Measurements from ENCODE around the gene LACTBL1. TPM values are rescaled to one million over a fixed set of nuclear protein-coding genes. Genes with fewer than 3 reads are reported as not detected.

The LACTBL1 gene
- total RNA-seq, 2 experiments from 2014 or later = not detected

DNA sequence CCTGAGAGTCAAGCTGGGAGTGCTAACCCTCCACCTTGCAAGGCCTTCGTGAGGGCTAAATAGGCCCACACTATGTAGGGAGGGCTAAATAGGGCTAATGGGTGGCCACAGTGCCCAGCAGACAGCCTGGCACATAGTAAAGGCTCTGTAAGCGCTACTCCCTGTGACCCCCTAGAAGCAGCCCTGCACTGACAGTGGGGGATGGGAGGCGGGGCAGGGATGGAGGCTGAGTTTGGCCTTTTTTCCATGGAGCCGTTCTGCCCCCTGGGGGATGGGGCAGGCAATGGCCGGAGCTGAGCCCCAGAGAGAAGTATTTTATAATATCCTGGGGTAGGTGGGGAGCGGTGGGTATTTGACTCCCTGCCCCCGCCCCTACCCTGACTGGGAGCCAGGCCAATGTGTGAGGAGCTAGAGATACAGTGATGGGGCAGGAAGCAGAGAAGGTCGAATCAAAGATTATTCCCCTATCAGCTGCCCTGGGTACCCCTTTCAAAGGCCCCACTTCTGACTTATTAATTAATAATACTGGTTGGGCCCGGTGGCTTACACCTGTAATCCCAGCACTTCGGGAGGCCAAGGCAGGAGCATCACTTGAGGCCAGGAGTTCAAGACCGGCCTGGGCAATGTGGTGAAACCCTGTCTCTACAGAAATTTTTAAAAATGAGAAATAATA is 42.3 kb downstream of the LACTBL1 start:
- Mint-ChIP-seq H3K27ac (no peak overlapping the region), H3K9me3 (no peaks in the 10 kb centered on the region), H3K27me3 (peaks cover 16% of the 10 kb centered on the region), H3K4me3 (no peak overlapping the region), H3K4me1 (ENCODE audit: low read depth) (no peaks in the 10 kb centered on the region), H3K36me3 (no peaks in the 10 kb centered on the region)
- ChIA-PET POLR2A (no interaction called here), CTCF (interaction anchor here (0.7 to 2.2 kb wide), 7 partner anchors 9 to 514 kb away, joined by 3 to 18 read pairs (median 3); no protein-coding TSS in a partner anchor)
- DNase-seq = peak; percentile 42
- intact Hi-C loops (cut with micrococcal nuclease) = no loop called here

DNA sequence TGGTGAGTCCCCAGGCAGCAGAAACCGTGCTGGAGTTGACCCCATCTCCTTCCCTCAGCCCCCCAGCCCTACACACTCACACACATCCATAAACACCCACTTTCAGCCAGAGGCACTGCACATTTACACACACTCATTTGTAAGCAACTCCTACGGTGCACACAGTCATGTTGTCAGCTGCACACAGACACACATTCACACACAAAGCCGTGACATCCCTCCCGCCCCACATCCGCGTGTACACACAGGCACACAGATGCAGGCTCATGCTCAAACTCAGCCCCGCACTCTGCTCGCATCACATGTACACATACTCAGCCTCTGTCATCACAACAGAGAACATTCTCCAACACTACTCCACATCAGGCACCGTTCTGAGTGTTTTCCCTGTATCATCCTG is 47.6 kb downstream of the LACTBL1 start:
- Mint-ChIP-seq H3K36me3 (no peaks in the 10 kb centered on the region), H3K4me3 (no peak overlapping the region), H3K9me3 (no peaks in the 10 kb centered on the region), H3K27me3 (peaks cover 22% of the 10 kb centered on the region), H3K4me1 (ENCODE audit: low read depth) (no peaks in the 10 kb centered on the region), H3K27ac (no peak overlapping the region)
- DNase-seq = no peak
- POLR2A ChIA-PET = no interaction called here
- intact Hi-C loops (cut with micrococcal nuclease) = no loop called here
- CTCF ChIA-PET = no interaction called here

DNA sequence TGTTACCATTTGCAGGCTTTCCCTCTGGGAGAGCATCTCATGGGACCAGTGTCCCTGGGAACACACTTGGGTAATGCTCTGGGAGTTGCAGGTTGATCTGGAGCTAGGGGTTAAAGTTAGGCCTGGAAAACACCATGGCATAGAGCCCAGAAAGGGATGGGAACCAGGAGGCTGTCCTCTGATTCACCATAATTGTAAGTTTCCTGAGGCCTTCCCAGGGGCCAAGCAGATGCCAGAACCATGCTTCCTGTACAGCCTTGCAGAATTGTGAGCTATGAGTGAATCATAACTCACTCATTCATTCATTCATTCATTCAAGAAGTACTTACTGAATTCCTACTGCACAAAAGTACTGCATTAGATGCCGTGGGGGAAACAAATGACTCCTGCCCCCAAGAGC is 50.0 kb downstream of the LACTBL1 start:
- ChIA-PET CTCF (no interaction called here), POLR2A (no interaction called here)
- DNase-seq = no peak
- no peak overlapping the region for H3K4me3 Mint-ChIP-seq
- H3K27me3 Mint-ChIP-seq = peaks cover 17% of the 10 kb centered on the region
- no peaks in the 10 kb centered on the region for H3K9me3 Mint-ChIP-seq
- intact Hi-C loops (cut with micrococcal nuclease) = no loop called here
- H3K27ac Mint-ChIP-seq = no peak overlapping the region
- H3K4me1 Mint-ChIP-seq (ENCODE audit: low read depth) = no peaks in the 10 kb centered on the region
- H3K36me3 Mint-ChIP-seq = no peaks in the 10 kb centered on the region

DNA sequence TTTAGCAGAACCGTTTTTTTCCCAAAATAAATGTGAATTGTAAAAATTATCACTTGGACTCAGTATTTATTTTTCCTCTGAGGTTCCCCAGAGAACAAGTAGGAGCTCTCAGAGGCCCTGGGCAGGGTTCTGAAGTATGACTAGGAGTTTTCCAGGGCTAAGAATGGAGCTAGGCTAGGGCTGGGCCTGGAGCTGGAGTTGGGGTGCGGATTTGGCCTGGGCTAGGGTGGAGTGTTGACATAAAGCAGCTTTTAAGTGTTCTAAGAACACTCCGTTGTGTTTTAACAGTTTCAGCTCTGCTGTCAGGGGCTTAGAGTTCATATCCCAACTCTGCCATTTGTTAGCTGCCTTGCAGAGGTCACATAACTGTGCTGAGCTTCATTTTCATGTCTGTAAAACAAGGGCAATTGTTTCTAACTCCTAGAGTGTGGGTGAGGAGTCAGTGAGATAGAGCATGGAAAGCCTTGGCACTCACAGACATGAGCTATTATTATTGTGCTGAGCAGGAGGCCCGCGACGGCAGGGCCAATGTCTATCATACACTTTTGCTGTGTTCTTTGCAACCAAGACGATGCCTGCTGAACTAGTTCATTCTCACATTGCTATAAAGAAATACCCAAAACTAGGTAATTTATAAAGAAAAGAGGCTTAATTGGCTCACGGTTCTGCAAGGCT is 51.1 kb downstream of the LACTBL1 start:
- peaks cover 13% of the 10 kb centered on the region for H3K27me3 Mint-ChIP-seq
- no peak for DNase-seq
- CTCF ChIA-PET = interaction anchor here (0.8 to 1.2 kb wide), 2 partner anchors 9 to 217 kb away, joined by 3 read pairs; no protein-coding TSS in a partner anchor
- no peaks in the 10 kb centered on the region for H3K4me1 Mint-ChIP-seq (ENCODE audit: low read depth)
- POLR2A ChIA-PET = no interaction called here
- intact Hi-C loops (cut with micrococcal nuclease) = no loop called here
- no peak overlapping the region for H3K27ac Mint-ChIP-seq
- H3K36me3 Mint-ChIP-seq = no peaks in the 10 kb centered on the region
- H3K9me3 Mint-ChIP-seq = no peaks in the 10 kb centered on the region
- H3K4me3 Mint-ChIP-seq = no peak overlapping the region

DNA sequence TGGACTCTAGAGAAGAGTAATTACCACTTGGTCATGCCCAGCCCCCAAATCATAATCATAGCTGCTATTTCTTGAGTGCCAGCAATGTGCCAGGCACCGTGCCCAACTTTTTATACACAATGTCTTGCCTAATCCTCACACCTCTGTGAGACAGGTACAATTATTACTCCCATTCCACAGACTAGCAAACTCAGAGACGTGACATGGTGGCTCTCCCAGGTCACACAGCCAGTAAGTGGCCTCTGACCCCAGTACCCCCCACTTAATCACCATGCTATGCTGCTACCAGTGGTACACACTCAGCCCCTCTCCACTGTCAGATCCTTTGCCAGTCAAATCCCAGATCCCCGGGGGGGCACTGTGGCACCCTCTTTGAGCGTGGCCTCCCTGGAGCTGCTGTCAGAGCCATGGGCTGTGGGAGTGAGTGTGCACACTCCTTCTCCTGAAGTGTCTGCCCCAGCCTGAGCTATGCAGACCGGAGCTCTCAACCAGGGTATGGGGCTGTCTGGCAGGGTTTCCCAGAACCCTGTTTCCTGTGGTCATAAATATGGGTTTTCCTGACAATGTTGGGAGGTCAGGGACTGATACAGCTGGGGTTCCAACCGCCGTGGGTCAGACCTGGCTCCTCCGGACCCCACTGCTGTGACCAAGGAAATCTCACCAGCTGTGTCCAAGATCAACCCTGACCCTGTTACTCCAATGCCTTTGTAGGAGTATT is 51.8 kb downstream of the LACTBL1 start:
- H3K27ac Mint-ChIP-seq = no peak overlapping the region
- POLR2A ChIA-PET = no interaction called here
- H3K27me3 Mint-ChIP-seq = peaks cover 10% of the 10 kb centered on the region
- no peaks in the 10 kb centered on the region for H3K4me1 Mint-ChIP-seq (ENCODE audit: low read depth)
- H3K4me3 Mint-ChIP-seq = no peak overlapping the region
- intact Hi-C loops (cut with micrococcal nuclease) = no loop called here
- CTCF ChIA-PET = interaction anchor here (0.8 to 1.2 kb wide), 2 partner anchors 9 to 216 kb away, joined by 3 read pairs; no protein-coding TSS in a partner anchor
- no peak for DNase-seq
- H3K9me3 Mint-ChIP-seq = no peaks in the 10 kb centered on the region
- H3K36me3 Mint-ChIP-seq = no peaks in the 10 kb centered on the region

DNA sequence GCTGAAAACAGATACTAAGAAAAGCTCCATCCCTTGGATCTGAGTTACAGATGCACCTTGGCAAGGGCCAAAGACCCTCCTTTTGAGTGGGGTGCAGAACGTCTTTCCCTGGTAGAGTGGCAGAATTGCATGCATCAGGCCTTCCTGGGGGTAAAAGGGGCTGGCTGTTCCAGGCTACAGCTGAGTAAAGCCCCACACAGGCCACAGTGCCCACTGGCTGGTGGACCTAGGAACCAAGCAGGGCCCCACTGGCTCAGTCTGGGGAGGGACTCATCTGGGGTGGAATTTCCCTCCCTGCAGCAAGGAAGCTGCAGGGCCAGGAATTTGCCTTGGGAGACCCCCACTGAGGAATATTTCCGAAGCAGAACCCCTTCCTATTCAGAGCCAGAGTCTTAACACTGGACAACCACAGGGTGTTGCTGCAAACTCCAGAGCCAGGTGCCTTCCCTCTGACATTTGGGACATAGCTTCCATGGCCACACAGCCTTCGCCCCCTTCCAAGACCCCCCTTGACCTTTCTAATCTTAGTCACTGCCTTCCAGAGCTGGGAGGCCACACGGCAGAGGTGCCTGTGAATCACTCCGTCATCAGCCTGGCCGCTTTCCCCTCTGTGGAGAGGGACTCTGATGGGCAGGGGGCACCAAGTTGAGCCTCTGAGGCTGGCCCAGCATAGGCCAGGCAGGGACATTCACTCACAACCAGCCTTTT is 52.5 kb downstream of the LACTBL1 start:
- no peak for DNase-seq
- intact Hi-C loops (cut with micrococcal nuclease) = no loop called here

DNA sequence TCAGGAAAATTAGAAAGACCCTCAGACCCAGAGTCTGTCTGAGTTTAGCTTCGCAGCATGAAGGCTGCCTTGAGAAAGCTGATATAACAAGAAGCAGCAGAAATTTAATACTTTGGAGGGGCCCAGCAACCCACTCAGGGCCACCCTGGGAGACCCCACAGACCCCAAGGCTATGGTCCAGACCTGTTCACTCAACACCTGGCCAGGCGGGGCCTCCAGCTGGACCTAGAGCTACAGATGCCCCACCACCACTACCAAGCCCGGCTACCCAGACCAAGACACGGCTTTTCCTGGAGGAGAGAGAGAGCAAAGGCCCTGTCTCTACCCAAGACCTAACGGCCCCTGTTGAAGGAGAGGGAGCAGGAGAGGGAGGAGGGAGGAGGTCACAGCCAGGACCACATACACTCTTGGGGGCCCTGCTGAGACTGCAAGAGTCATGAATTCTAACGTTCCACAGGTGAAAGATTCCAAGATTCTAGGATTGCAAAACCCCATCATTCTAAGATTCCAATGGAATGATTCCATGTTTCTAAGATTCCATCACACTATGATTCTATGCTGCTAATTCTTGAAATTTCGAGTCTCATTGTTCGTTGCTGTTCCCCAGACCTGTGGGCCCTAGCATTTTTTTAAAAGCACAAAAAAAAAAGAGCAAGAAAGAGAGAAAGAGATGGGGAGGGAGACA is 53.2 kb downstream of the LACTBL1 start:
- ChIA-PET POLR2A (no interaction called here), CTCF (interaction anchor here (0.6 kb wide), 1 partner anchor 58 kb away, joined by 3 read pairs; no protein-coding TSS in a partner anchor)
- Mint-ChIP-seq H3K27me3 (peaks cover 7% of the 10 kb centered on the region), H3K36me3 (no peaks in the 10 kb centered on the region), H3K9me3 (no peaks in the 10 kb centered on the region), H3K4me3 (no peak overlapping the region), H3K27ac (no peak overlapping the region), H3K4me1 (ENCODE audit: low read depth) (no peaks in the 10 kb centered on the region)
- DNase-seq = no peak
- intact Hi-C loops (cut with micrococcal nuclease) = no loop called here

More for the DNA sequence above, 52.5 kb downstream of the LACTBL1 start:
- H3K27me3 Mint-ChIP-seq = peaks cover 8% of the 10 kb centered on the region
- no peaks in the 10 kb centered on the region for H3K36me3 Mint-ChIP-seq
- H3K4me3 Mint-ChIP-seq = no peak overlapping the region
- no peaks in the 10 kb centered on the region for H3K4me1 Mint-ChIP-seq (ENCODE audit: low read depth)
- no peaks in the 10 kb centered on the region for H3K9me3 Mint-ChIP-seq
- POLR2A ChIA-PET = no interaction called here
- CTCF ChIA-PET = interaction anchor here (0.6 kb wide), 1 partner anchor 9 kb away, joined by 3 read pairs; no protein-coding TSS in a partner anchor
- H3K27ac Mint-ChIP-seq = no peak overlapping the region

DNA sequence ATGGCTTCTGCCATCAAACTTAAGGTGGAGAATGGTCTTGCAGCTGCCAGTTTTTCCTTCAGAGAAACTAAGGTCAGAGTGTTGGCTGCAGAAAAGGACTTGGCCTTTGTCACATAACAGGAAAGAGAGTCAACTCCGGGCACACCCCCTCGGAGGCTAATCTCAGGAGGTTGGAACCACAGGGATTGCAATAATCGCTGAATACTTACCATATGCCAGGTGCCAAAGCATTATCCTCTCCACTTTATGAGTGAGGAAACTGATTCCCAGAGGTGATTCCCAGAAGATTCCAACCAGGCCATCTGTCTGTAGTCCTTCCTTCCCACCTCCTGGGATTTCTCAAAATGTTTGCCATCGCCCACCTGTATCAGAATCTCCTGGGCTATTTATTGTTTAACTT is 54.0 kb downstream of the LACTBL1 start:
- Mint-ChIP-seq H3K4me3 (no peak overlapping the region), H3K27me3 (peaks cover 5% of the 10 kb centered on the region), H3K27ac (no peak overlapping the region), H3K9me3 (no peaks in the 10 kb centered on the region), H3K36me3 (no peaks in the 10 kb centered on the region), H3K4me1 (ENCODE audit: low read depth) (no peaks in the 10 kb centered on the region)
- no peak for DNase-seq
- ChIA-PET POLR2A (no interaction called here), CTCF (no interaction called here)
- intact Hi-C loops (cut with micrococcal nuclease) = no loop called here

DNA sequence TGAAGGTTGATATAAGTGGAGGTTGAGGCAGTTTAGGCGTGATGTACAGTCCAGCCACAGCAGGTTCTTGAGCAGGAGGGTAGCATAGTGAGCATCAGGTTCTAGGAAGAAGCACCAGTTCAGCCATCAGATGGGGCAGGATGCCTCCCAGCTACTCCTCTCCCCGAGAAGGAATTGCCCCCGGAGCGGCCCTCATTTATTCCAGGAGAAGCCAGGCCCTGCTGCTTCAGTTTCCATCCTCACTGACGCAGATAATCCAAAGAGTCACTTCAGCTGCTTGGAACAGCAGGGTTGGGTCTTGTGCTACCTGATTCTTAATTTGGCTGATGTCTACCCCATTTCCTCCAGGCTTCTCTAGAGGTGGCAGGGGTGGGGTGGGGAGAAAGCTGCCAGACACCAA is 54.7 kb downstream of the LACTBL1 start:
- no peaks in the 10 kb centered on the region for H3K9me3 Mint-ChIP-seq
- peaks cover 4% of the 10 kb centered on the region for H3K27me3 Mint-ChIP-seq
- CTCF ChIA-PET = no interaction called here
- intact Hi-C loops (cut with micrococcal nuclease) = no loop called here
- no peak overlapping the region for H3K4me3 Mint-ChIP-seq
- POLR2A ChIA-PET = no interaction called here
- no peak overlapping the region for H3K27ac Mint-ChIP-seq
- no peaks in the 10 kb centered on the region for H3K4me1 Mint-ChIP-seq (ENCODE audit: low read depth)
- H3K36me3 Mint-ChIP-seq = no peaks in the 10 kb centered on the region
- no peak for DNase-seq

DNA sequence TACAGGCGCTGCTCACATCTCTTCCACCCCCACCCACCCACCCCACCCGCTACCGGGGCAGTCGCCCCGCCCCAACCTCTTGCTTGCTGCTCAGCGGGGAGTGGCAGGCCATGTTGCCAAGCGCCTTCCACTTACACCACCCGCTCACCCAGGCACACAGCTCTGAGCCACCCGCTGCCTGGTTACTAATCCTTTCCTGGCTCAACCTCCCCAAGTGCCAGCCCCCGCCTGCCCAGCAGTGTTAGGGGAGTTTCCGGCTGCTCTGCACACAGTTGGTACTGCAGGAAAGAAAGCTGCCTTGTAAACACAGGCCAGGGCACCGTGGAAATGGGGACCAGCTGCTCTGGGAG is 56.2 kb downstream of the LACTBL1 start:
- Mint-ChIP-seq H3K27ac (no peak overlapping the region), H3K9me3 (no peaks in the 10 kb centered on the region), H3K27me3 (peaks cover 2% of the 10 kb centered on the region), H3K4me3 (no peak overlapping the region), H3K4me1 (ENCODE audit: low read depth) (no peaks in the 10 kb centered on the region), H3K36me3 (no peaks in the 10 kb centered on the region)
- intact Hi-C loops (cut with micrococcal nuclease) = no loop called here
- ChIA-PET POLR2A (no interaction called here), CTCF (no interaction called here)
- no peak for DNase-seq

DNA sequence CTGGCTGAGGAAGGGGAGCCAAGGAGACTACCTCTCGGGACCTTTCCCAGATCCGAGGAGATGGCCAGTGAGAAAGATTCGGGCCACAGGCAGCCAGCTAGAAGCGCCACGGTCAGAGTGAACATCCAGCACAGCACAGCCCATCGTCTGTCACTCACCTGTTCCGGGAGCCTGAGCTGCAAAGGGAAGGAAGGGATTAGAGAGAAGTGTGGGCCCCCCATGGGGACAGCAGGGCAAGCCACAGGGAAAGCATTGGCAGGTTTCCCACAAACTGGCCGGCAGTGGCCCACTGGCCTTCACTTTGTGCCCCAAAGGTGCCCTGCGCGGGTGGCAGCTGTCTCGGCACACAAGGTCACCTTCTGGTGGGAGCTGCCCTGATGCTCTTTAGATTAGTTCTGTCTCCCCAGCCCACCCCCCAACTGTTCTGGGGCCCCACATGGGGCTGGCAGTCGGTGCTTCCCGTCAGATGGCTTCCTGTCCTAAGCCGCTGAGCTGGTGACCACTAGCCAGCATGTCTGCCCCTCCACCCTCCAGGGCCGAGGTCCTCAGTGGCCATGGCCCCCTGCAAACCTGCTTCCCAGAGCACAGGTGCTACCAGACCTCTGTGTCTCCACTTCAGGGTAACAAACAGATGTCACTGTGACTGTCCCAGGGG is 56.7 kb downstream of the LACTBL1 start:
- POLR2A ChIA-PET = no interaction called here
- CTCF ChIA-PET = no interaction called here
- peaks cover 2% of the 10 kb centered on the region for H3K27me3 Mint-ChIP-seq
- no peak overlapping the region for H3K27ac Mint-ChIP-seq
- no peak overlapping the region for H3K4me3 Mint-ChIP-seq
- H3K36me3 Mint-ChIP-seq = no peaks in the 10 kb centered on the region
- intact Hi-C loops (cut with micrococcal nuclease) = no loop called here
- H3K9me3 Mint-ChIP-seq = no peaks in the 10 kb centered on the region
- DNase-seq = no peak
- H3K4me1 Mint-ChIP-seq (ENCODE audit: low read depth) = no peaks in the 10 kb centered on the region
